ENCODE data around the gene UBE2D1.

The UBE2D1 gene

GRCh38 chr10:58341947-58342346, 7.1 kb downstream of the UBE2D1 start:
- DNase-seq = no peak

- DNase-seq = no peak
These were observed 13.2 kb downstream of the UBE2D1 start for GRCh38 chr10:58347967-58348366.

- DNase-seq = no peak
These were observed 13.8 kb downstream of the UBE2D1 start for GRCh38 chr10:58348571-58349033.

- no peak for DNase-seq
These were observed 15.2 kb downstream of the UBE2D1 start for GRCh38 chr10:58350023-58350422.

- DNase-seq = no peak
These were observed 16.0 kb downstream of the UBE2D1 start for GRCh38 chr10:58350619-58351323.

- DNase-seq = no peak
These were observed 17.1 kb downstream of the UBE2D1 start for GRCh38 chr10:58351616-58352578.

- no peak for DNase-seq
These were observed 18.3 kb downstream of the UBE2D1 start for GRCh38 chr10:58352956-58353610.

GRCh38 chr10:58356756-58357155, 21.9 kb downstream of the UBE2D1 start:
- no peak for DNase-seq

- no peak for DNase-seq
These were observed 23.6 kb downstream of the UBE2D1 start for GRCh38 chr10:58358314-58358933.

- DNase-seq = no peak
These were observed 24.1 kb downstream of the UBE2D1 start for GRCh38 chr10:58358947-58359346.

- no peak for DNase-seq
These were observed 24.7 kb downstream of the UBE2D1 start for GRCh38 chr10:58359541-58359940.

- no peak for DNase-seq
These were observed 25.7 kb downstream of the UBE2D1 start for GRCh38 chr10:58360412-58361004.

- DNase-seq = no peak
These were observed 26.5 kb downstream of the UBE2D1 start for GRCh38 chr10:58361353-58361752.

GRCh38 chr10:58362027-58362789, 27.4 kb downstream of the UBE2D1 start:
- DNase-seq = no peak

GRCh38 chr10:58367069-58367468, 32.3 kb downstream of the UBE2D1 start:
- no peak for DNase-seq

- no peak for DNase-seq
These were observed 36.7 kb downstream of the UBE2D1 start for GRCh38 chr10:58371473-58371872.

GRCh38 chr10:58372607-58373441, 38.0 kb downstream of the UBE2D1 start:
- DNase-seq = no peak

GRCh38 chr10:58373442-58373827, 38.6 kb downstream of the UBE2D1 start:
- DNase-seq = no peak

GRCh38 chr10:58382489-58382995, 47.7 kb downstream of the UBE2D1 start:
- DNase-seq = no peak

GRCh38 chr10:58384095-58384494, 49.3 kb downstream of the UBE2D1 start:
- DNase-seq = no peak

Data from NCI-H2081 treated with DMSO at 0.1 percent for 48 hours (cell line).